Subcutaneous adipose tissue (tissue), 4 donors: ENCODE data around the gene FAAH. TPM values are rescaled to one million over a fixed set of nuclear protein-coding genes. Genes with fewer than 3 reads are reported as not detected.

Source experiments
- CTCF ChIP-seq: fragments of 450-650 bp; IDR thresholded peaks from one replicate; pipeline ENCODE4 v1.5.1; 2016; ENCODE audit warnings: low read depth, mild to moderate bottlenecking, control low read depth, antibody characterized with exemption, moderate library complexity
- total RNA-seq, 4 donors: library from RNA; depleted of rRNA; stranded (reverse); fragments of >200 nt; gene quantifications; one replicate each; pipeline ENCODE4 v1.1.0, GENCODE V29; 2016

FAAH gene
- total RNA-seq, 4 donors from 2014 or later = 11.9 to 69.3 (median 17.6) TPM

GRCh38 chr1:46367072-46367471 lies 27.0 kb upstream of the FAAH start:
- TF ChIP-seq CTCF = no peak

- TF ChIP-seq CTCF = no peak
These were observed 25.3 kb upstream of the FAAH start for GRCh38 chr1:46368791-46369190.

GRCh38 chr1:46369542-46370213 lies 24.4 kb upstream of the FAAH start:
- no peak for TF ChIP-seq CTCF

- TF ChIP-seq CTCF = no peak
These were observed 23.9 kb upstream of the FAAH start for GRCh38 chr1:46370214-46370633.

- no peak for TF ChIP-seq CTCF
These were observed 21.7 kb upstream of the FAAH start for GRCh38 chr1:46372431-46372830.

- TF ChIP-seq CTCF = no peak
These were observed 14.1 kb upstream of the FAAH start for GRCh38 chr1:46379996-46380395.

- no peak for TF ChIP-seq CTCF
These were observed 13.6 kb upstream of the FAAH start for GRCh38 chr1:46380508-46380907.
